K562 (cell line): ENCODE results near the gene TMC8. TPM values are rescaled to one million over a fixed set of nuclear protein-coding genes. Genes with fewer than 3 reads are reported as not detected.

Source experiments
- ATAC-seq: fragments of 200-7000 bp; cut with Tn5 transposase; 3 replicates; pipeline ENCODE4 v1.9.1; 2020; ENCODE audit warnings: moderate library complexity
- BruUV-seq: library from RNA; stranded (reverse); fragments of 400-500 nt; replicated peaks from 2 replicates; lab custom pipeline; 2021; lab: Mats Ljungman, UMichigan
- CTCF ChIA-PET: fragments of 300-600 bp; formaldehyde crosslinking; extraction: SDS; loops from one replicate; lab custom pipeline; 2021; ENCODE audit warnings: low intra/inter-chr PET ratio; lab: Yijun Ruan, JAX
- POLR2A ChIA-PET: fragments of 300-600, 350-650 bp; sonication (Branson Sonifier 250); formaldehyde crosslinking; extraction: SDS; loops from one replicate; lab custom pipeline; 2021; ENCODE audit warnings: antibody characterized with exemption, inconsistent platforms; lab: Yijun Ruan, JAX
- DNase-seq, 4 experiments: peaks; one replicate each; pipeline versions ENCODE4 v3.0.0 to v3.0.0-alpha.2; 2011 to 2018; ENCODE audit warnings: low spot score in 3 of 4, mixed read lengths in 3 of 4; ENCODE audit errors: extremely low read depth in 1 of 4
- FAIRE-seq: peaks from 2 replicates; lab custom pipeline; 2011; peaks lifted over from hg19 to GRCh38; lab: Jason Lieb, UNC
- H2AFZ ChIP-seq: 2 replicates; pipeline ENCODE4 v1.6.0; 2011; ENCODE audit warnings: low read depth, low read length, control low read depth, inconsistent platforms
- H3K27ac ChIP-seq: fragments of 200-600 bp; 3 replicates; pipeline ENCODE4 v1.8.0; 2011; ENCODE audit warnings: low read depth, mild to moderate bottlenecking, control low read depth, inconsistent platforms, low read length, moderate library complexity, mixed read lengths; ENCODE audit errors: extremely low read depth
- H3K27me3 ChIP-seq, 2 experiments: fragments of 300-600 bp in 1 of 2; 2 replicates in 1 of 2; 3 replicates in 1 of 2; pipeline versions ENCODE4 v1.6.0 to v1.8.0; 2011; ENCODE audit warnings: inconsistent platforms in 2 of 2, low read length in 2 of 2, mild to moderate bottlenecking in 1 of 2, mixed read lengths in 1 of 2, moderate library complexity in 1 of 2; ENCODE audit not compliant: control insufficient read depth in 2 of 2, insufficient read depth in 2 of 2
- H3K36me3 ChIP-seq: fragments of 300-600 bp; 3 replicates; pipeline ENCODE4 v1.8.0; 2011; ENCODE audit warnings: mild to moderate bottlenecking, low read length, inconsistent platforms; ENCODE audit not compliant: control insufficient read depth, insufficient read depth
- H3K4me1 ChIP-seq, 2 experiments: fragments of 200-600 bp in 1 of 2; replicated peaks in 1 of 2; 2 replicates in 1 of 2; 3 replicates in 1 of 2; pipeline versions ENCODE4 v1.5.1 to v1.8.0; 2011; ENCODE audit warnings: inconsistent platforms in 2 of 2, low read length in 2 of 2, mild to moderate bottlenecking in 1 of 2, mixed read lengths in 1 of 2, moderate library complexity in 1 of 2; ENCODE audit not compliant: control insufficient read depth in 2 of 2, insufficient read depth in 2 of 2
- H3K4me2 ChIP-seq: 2 replicates; pipeline ENCODE4 v1.6.1; 2011; ENCODE audit warnings: low read length, control low read depth, inconsistent platforms, mixed read lengths; ENCODE audit not compliant: insufficient read depth
- H3K4me3 ChIP-seq: fragments of 200-600 bp; sonication (generic), shearing (Covaris generic); 2 replicates; pipeline ENCODE4 v1.5.1; 2016; ENCODE audit warnings: control low read depth, inconsistent platforms
- H3K79me2 ChIP-seq: fragments of 200-600 bp; 3 replicates; pipeline ENCODE4 v1.8.0; 2011; ENCODE audit warnings: low read length, inconsistent platforms; ENCODE audit not compliant: control insufficient read depth, insufficient read depth
- H3K9ac ChIP-seq, 2 experiments: 2 replicates each; pipeline versions ENCODE4 v1.6.0 to v1.6.1; 2011; ENCODE audit warnings: low read depth in 2 of 2, low read length in 2 of 2, control low read depth in 1 of 2, inconsistent platforms in 1 of 2, mild to moderate bottlenecking in 1 of 2, mixed read lengths in 1 of 2; ENCODE audit not compliant: insufficient read depth in 1 of 2
- H3K9me1 ChIP-seq: one replicate; pipeline ENCODE4 v1.6.0; 2011; ENCODE audit warnings: inconsistent platforms, mild to moderate bottlenecking, low read length, moderate library complexity; ENCODE audit not compliant: control insufficient read depth, insufficient read depth
- H3K9me3 ChIP-seq: replicated peaks from 2 replicates; pipeline ENCODE4 v1.5.1; 2011; ENCODE audit warnings: low read depth, low read length, inconsistent platforms; ENCODE audit not compliant: control insufficient read depth, insufficient read depth
- H4K20me1 ChIP-seq: replicated peaks from 2 replicates; pipeline ENCODE4 v1.6.1; 2011; ENCODE audit warnings: low read length, inconsistent platforms, mixed read lengths; ENCODE audit not compliant: control insufficient read depth, insufficient read depth
- ELF1 ChIP-seq: fragments of 200-800 bp; sonication (Bioruptor generic); IDR thresholded peaks from 2 replicates; pipeline ENCODE4 v1.6.1; 2016; ENCODE audit warnings: missing genetic modification characterization, missing compliant biosample characterization
- ETV6 ChIP-seq, 3 experiments: fragments of 150-350 bp in 1 of 3; sonication (generic) in 1 of 3; formaldehyde crosslinking in 1 of 3; IDR thresholded peaks; 2 replicates each; pipeline versions ENCODE4 v1.6.1 to v1.8.0; 2014 to 2022; ENCODE audit warnings: borderline replicate concordance in 2 of 3, low read depth in 2 of 3, antibody characterized with exemption in 1 of 3, low read length in 1 of 3, mild to moderate bottlenecking in 1 of 3, missing genetic modification reagents in 1 of 3
- HLTF ChIP-seq: fragments of 450-650 bp; IDR thresholded peaks from 2 replicates; pipeline ENCODE4 v1.6.1; 2016
- OTX1 ChIP-seq: fragments of 450-650 bp; formaldehyde crosslinking; IDR thresholded peaks from 2 replicates; pipeline ENCODE4 v1.4.0; 2022; ENCODE audit warnings: mild to moderate bottlenecking
- PRPF4 ChIP-seq: fragments of 200-400 bp; formaldehyde crosslinking; IDR thresholded peaks from one replicate; pipeline ENCODE4 v1.6.1; 2017; ENCODE audit warnings: low read length, low read depth, mild to moderate bottlenecking; ENCODE audit not compliant: insufficient read depth, poor library complexity, severe bottlenecking
- SLC30A9 ChIP-seq: fragments of 250-450 bp; sonication (Bioruptor Pico); IDR thresholded peaks from 2 replicates; pipeline ENCODE4 v1.8.0; 2022; ENCODE audit warnings: mild to moderate bottlenecking, moderate library complexity
- SP1 ChIP-seq: sonication (generic); formaldehyde crosslinking; IDR thresholded peaks from 2 replicates; pipeline ENCODE4 v1.8.1; 2022; ENCODE audit warnings: mild to moderate bottlenecking, missing genetic modification reagents
- ZBTB7A ChIP-seq: IDR thresholded peaks from 2 replicates; pipeline ENCODE4 v1.6.1; 2011; ENCODE audit warnings: low read depth, mild to moderate bottlenecking, low read length, moderate library complexity, borderline replicate concordance; ENCODE audit not compliant: control insufficient read depth
- ZNF444 ChIP-seq: fragments of 250-450 bp; sonication (Bioruptor Pico); IDR thresholded peaks from 2 replicates; pipeline ENCODE4 v1.4.0; 2020; ENCODE audit warnings: mild to moderate bottlenecking, moderate library complexity
- ZNF445 ChIP-seq: fragments of 250-450 bp; sonication (Bioruptor Pico); IDR thresholded peaks from 2 replicates; pipeline ENCODE4 v1.4.0; 2020; ENCODE audit warnings: low read depth, mild to moderate bottlenecking, moderate library complexity
- ZNF584 ChIP-seq: fragments of 200-800 bp; sonication (Bioruptor generic); IDR thresholded peaks from 2 replicates; pipeline ENCODE4 v1.6.1; 2016; ENCODE audit warnings: low read depth, mild to moderate bottlenecking, missing genetic modification characterization, missing compliant biosample characterization
- ZNF785 ChIP-seq: fragments of 250-450 bp; sonication (Bioruptor Pico); IDR thresholded peaks from 2 replicates; pipeline ENCODE4 v1.4.0; 2020; ENCODE audit warnings: mild to moderate bottlenecking
- WGBS: fragments of 100-300 bp; shearing (Covaris generic); methylation state at CpG from one replicate; pipeline ENCODE4 v1.1.6; 2016; ENCODE audit warnings: low coverage, mixed read lengths; ENCODE audit not compliant: insufficient coverage; ENCODE audit errors: missing lambda C conversion rate; 5-methylcytosine and 5-hydroxymethylcytosine counted together
- in situ Hi-C: fragments of 300-500 bp; cut with MboI; formaldehyde crosslinking; loops from 4 replicates; pipeline ENCODE4 v1.15.0; 2018; ENCODE audit warnings: inconsistent platforms, mixed read lengths
- intact Hi-C: fragments of 100-400 bp; cut with micrococcal nuclease; formaldehyde crosslinking; loops from 2 replicates; pipeline ENCODE4 v1.14.2; 2022
- polyA plus RNA-seq, 8 experiments: library from polyadenylated mRNA; depleted of rRNA in 4 of 8; stranded (reverse) in 5 of 8; unstranded in 3 of 8; fragments of >200 nt; fragmentation: Nextera tagmentation in 2 of 8; fragmentation: Illumina TruSeq in 1 of 8; extraction: Ambion mirVana in 2 of 8; extraction: Trizol in 1 of 8; gene quantifications; 2 replicates each; pipeline versions ENCODE4 v1.2.1 to v1.2.3, GENCODE V29; 2011 to 2014; ENCODE audit warnings: inconsistent platforms in 1 of 8, missing spikeins in 1 of 8
- total RNA-seq, 7 experiments: library from RNA; depleted of rRNA in 6 of 7; stranded (reverse); fragments of >200 nt in 6 of 7; fragmentation: Illumina TruSeq in 2 of 7; extraction: Trizol in 2 of 7; gene quantifications; 2 replicates each; pipeline versions ENCODE4 v1.2.1 to v1.2.3, GENCODE V29; 2011 to 2021; ENCODE audit warnings: low replicate concordance in 1 of 7
- TF ChIP-seq, protein P1 (sequence below), 2 experiments: fragments of 450-650 bp; IDR thresholded peaks; 2 replicates each; pipeline ENCODE4 v1.6.1; 2018; ENCODE audit warnings: mild to moderate bottlenecking in 2 of 2, low read depth in 1 of 2; ENCODE audit not compliant: partially characterized antibody in 2 of 2
- TF ChIP-seq, protein P2 (sequence below): fragments of 250-450 bp; sonication (Bioruptor Pico); IDR thresholded peaks from 2 replicates; pipeline ENCODE4 v1.5.0; 2021; ENCODE audit warnings: mild to moderate bottlenecking, borderline replicate concordance

The TMC8 gene
- total and polyA plus RNA-seq, 9 of the 15 experiments (the other 6 are each of a cell fraction or from before 2014, with no cell fraction given): 0.13 to 10.9 (median 2.8) TPM

DNA sequence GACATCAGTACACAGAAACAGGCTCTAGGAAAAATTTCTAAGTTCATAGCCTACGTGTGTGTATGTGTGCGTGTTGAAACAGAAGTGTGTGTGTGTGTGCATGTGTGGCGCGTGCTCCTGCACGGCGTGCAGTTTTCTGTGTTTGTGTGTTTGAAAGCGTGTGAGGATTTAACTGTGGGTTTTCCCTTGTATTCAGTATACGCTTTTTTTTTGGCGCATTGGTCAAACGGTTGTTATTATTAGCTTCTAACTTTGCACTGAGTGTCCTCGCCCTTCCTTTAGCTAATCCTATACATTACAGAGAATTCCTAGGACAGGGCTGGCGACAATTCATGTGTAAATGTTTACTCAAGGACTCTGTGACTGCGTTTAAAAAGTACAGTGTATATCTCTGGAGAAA is 25.0 kb upstream of the TMC8 start:
- H3K36me3 ChIP-seq: peaks cover 41% of the 10 kb centered on the region; the same call in 2 of the 3 replicates
- H3K9me1 ChIP-seq: no peaks in the 10 kb centered on the region
- intact Hi-C loops (no loop called here), in situ Hi-C loops (no loop called here)
- POLR2A ChIA-PET: interaction anchor here (0.8 to 1.5 kb wide), 2 partner anchors 82 to 337 kb away, joined by 3 to 5 read pairs; partner anchors contain the start of gene AFMID
- no TSS peak for BruUV-seq
- no peaks in the 10 kb centered on the region for H3K27me3 ChIP-seq
- TF ChIP-seq HLTF: no peak
- TF ChIP-seq ZNF584: no peak
- no peak for TF ChIP-seq SP1 (CRISPR knock-in tag)
- TF ChIP-seq ZNF444 (CRISPR knock-in tag): no peak
- TF ChIP-seq ETV6 (IDR thresholded peaks at IDR 0.05; ENCODE audit: borderline replicate concordance in 1 of 2, low read depth in 2 of 2, low read length in 1 of 2): no peak
- no peak for TF ChIP-seq ETV6 (CRISPR knock-in tag; IDR thresholded peaks at IDR 0.05; ENCODE audit: borderline replicate concordance)
- TF ChIP-seq OTX1: no peak
- TF ChIP-seq ELF1 (tag): no peak
- TF ChIP-seq, protein P1, sequence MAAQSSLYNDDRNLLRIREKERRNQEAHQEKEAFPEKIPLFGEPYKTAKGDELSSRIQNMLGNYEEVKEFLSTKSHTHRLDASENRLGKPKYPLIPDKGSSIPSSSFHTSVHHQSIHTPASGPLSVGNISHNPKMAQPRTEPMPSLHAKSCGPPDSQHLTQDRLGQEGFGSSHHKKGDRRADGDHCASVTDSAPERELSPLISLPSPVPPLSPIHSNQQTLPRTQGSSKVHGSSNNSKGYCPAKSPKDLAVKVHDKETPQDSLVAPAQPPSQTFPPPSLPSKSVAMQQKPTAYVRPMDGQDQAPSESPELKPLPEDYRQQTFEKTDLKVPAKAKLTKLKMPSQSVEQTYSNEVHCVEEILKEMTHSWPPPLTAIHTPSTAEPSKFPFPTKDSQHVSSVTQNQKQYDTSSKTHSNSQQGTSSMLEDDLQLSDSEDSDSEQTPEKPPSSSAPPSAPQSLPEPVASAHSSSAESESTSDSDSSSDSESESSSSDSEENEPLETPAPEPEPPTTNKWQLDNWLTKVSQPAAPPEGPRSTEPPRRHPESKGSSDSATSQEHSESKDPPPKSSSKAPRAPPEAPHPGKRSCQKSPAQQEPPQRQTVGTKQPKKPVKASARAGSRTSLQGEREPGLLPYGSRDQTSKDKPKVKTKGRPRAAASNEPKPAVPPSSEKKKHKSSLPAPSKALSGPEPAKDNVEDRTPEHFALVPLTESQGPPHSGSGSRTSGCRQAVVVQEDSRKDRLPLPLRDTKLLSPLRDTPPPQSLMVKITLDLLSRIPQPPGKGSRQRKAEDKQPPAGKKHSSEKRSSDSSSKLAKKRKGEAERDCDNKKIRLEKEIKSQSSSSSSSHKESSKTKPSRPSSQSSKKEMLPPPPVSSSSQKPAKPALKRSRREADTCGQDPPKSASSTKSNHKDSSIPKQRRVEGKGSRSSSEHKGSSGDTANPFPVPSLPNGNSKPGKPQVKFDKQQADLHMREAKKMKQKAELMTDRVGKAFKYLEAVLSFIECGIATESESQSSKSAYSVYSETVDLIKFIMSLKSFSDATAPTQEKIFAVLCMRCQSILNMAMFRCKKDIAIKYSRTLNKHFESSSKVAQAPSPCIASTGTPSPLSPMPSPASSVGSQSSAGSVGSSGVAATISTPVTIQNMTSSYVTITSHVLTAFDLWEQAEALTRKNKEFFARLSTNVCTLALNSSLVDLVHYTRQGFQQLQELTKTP (IDR thresholded peaks at IDR 0.05; ENCODE audit: low read depth in 1 of 2, partially characterized antibody in 2 of 2): no peak
- no peak for TF ChIP-seq SLC30A9 (CRISPR knock-in tag)
- no peak for TF ChIP-seq ZNF445 (CRISPR knock-in tag)
- no peak for TF ChIP-seq ZNF785
- no peak for TF ChIP-seq ZBTB7A
- TF ChIP-seq, protein P2, sequence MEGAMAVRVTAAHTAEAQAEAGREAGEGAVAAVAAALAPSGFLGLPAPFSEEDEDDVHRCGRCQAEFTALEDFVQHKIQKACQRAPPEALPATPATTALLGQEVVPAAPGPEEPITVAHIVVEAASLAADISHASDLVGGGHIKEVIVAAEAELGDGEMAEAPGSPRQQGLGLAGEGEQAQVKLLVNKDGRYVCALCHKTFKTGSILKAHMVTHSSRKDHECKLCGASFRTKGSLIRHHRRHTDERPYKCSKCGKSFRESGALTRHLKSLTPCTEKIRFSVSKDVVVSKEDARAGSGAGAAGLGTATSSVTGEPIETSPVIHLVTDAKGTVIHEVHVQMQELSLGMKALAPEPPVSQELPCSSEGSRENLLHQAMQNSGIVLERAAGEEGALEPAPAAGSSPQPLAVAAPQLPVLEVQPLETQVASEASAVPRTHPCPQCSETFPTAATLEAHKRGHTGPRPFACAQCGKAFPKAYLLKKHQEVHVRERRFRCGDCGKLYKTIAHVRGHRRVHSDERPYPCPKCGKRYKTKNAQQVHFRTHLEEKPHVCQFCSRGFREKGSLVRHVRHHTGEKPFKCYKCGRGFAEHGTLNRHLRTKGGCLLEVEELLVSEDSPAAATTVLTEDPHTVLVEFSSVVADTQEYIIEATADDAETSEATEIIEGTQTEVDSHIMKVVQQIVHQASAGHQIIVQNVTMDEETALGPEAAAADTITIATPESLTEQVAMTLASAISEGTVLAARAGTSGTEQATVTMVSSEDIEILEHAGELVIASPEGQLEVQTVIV (CRISPR knock-in tag): no peak
- TF ChIP-seq PRPF4: no peak
- H3K9ac ChIP-seq: no peak overlapping the region
- ATAC-seq (no peak), DNase-seq (no peak), FAIRE-seq (no peak)
- CTCF ChIA-PET: no interaction called here
- no peak overlapping the region for H2AFZ ChIP-seq
- no peak overlapping the region for H3K27ac ChIP-seq
- H4K20me1 ChIP-seq: no peaks in the 10 kb centered on the region
- no peak overlapping the region for H3K4me3 ChIP-seq
- peaks cover 4% of the 10 kb centered on the region for H3K9me3 ChIP-seq
- WGBS: 81% methylated on average over 13 of the region's 13 CpGs
- H3K79me2 ChIP-seq: no peaks in the 10 kb centered on the region
- H3K4me2 ChIP-seq: no peak overlapping the region
- peaks cover 0 to 18% of the 10 kb centered on the region in 2 experiments; a peak in 3 of 5 replicates for H3K4me1 ChIP-seq
